ENCODE data around the gene LRRC74B. TPM values are rescaled to one million over a fixed set of nuclear protein-coding genes. Genes with fewer than 3 reads are reported as not detected.
"Not testable (repeated sequence)": the region's sequence is repeated elsewhere in the genome, so short reads cannot be mapped to it uniquely, and the experiment has no call there.

Gene LRRC74B
- polyA plus RNA-seq, 5 donors = 0.25 to 2.4 (median 1.4) TPM

GRCh38 chr22:21075516-21076138 lies 29.9 kb downstream of the LRRC74B start:
- no peak for DNase-seq

- DNase-seq = no peak
Observed at GRCh38 chr22:21076912-21077625, 31.3 kb downstream of the LRRC74B start.

- DNase-seq = no peak
Observed at GRCh38 chr22:21077884-21078508, 32.2 kb downstream of the LRRC74B start.

GRCh38 chr22:21078916-21079315 lies 33.2 kb downstream of the LRRC74B start:
- no peak for DNase-seq

- no peak for DNase-seq
Observed at GRCh38 chr22:21079493-21079892, 33.7 kb downstream of the LRRC74B start.

GRCh38 chr22:21080435-21081137 lies 34.8 kb downstream of the LRRC74B start:
- no peak for DNase-seq

- DNase-seq = no peak
Observed at GRCh38 chr22:21082248-21082647, 36.5 kb downstream of the LRRC74B start.

- no peak for DNase-seq
Observed at GRCh38 chr22:21087119-21087518, 41.4 kb downstream of the LRRC74B start.

- DNase-seq = not testable (repeated sequence)
Observed at GRCh38 chr22:21087926-21088325, 42.2 kb downstream of the LRRC74B start.

- not testable (repeated sequence) for DNase-seq
Observed at GRCh38 chr22:21091220-21091619, 45.5 kb downstream of the LRRC74B start.

GRCh38 chr22:21092797-21093554 lies 47.2 kb downstream of the LRRC74B start:
- no peak for DNase-seq

GRCh38 chr22:21093555-21094137 lies 47.9 kb downstream of the LRRC74B start:
- not testable (repeated sequence) for DNase-seq

- no peak for DNase-seq
Observed at GRCh38 chr22:21094911-21095772, 49.4 kb downstream of the LRRC74B start.

GRCh38 chr22:21095773-21096107 lies 50.0 kb downstream of the LRRC74B start:
- no peak for DNase-seq

GRCh38 chr22:21096878-21097277 lies 51.1 kb downstream of the LRRC74B start:
- not testable (repeated sequence) for DNase-seq

GRCh38 chr22:21098099-21098671 lies 52.4 kb downstream of the LRRC74B start:
- DNase-seq = no peak

- DNase-seq = no peak
Observed at GRCh38 chr22:21099578-21099977, 53.8 kb downstream of the LRRC74B start.

GRCh38 chr22:21100149-21101032 lies 54.6 kb downstream of the LRRC74B start:
- DNase-seq = no peak

Measured in right lung (tissue), 5 donors.